ENCODE results near the gene C10orf105.

DNA sequence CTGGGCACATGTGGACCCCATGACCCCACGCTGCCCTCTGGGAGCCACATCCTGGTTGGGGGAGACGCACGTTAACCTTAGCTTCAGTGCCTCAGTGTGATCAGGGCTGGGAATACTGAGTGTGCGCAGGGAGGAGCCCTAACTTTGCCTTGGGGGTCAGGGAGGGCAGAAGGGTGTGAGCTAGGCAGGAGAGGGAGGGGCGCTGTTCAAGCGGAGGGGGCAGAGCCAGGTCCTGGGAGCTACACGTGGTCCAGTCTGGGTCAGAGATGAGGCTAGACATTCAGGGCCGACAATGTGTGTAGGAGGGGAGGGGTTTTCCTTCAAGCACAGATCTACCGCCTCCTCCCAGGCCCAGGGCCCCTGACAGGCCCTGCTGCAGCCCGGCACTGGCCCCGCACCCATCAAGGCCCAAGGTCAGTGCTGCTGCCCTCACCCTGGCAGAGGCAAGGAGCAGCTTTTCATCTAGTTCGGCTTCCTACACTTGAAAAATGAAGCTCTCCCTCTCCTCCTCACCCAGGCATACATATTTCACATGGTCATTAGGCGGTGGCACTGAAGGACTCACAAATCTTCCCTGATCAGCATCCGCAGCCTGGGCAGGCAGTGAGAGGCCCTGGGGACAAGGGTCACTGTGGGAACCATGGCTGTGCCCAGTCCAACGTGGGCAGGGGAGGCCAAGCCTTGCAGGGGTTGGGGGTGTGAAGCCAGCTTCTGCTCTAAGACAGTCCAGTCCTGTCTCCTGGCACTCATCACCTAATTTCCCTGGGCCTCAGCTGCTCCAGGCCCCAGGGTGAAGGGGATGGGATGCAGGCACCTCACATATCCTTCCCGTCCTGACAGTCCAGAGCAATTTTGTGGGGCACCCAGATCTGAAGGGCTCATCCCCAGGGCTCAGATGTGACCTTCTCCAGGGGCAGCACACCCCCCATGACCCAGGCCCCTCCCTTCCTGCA is 47.3 kb downstream of the C10orf105 start:
- TF ChIP-seq, protein P1, sequence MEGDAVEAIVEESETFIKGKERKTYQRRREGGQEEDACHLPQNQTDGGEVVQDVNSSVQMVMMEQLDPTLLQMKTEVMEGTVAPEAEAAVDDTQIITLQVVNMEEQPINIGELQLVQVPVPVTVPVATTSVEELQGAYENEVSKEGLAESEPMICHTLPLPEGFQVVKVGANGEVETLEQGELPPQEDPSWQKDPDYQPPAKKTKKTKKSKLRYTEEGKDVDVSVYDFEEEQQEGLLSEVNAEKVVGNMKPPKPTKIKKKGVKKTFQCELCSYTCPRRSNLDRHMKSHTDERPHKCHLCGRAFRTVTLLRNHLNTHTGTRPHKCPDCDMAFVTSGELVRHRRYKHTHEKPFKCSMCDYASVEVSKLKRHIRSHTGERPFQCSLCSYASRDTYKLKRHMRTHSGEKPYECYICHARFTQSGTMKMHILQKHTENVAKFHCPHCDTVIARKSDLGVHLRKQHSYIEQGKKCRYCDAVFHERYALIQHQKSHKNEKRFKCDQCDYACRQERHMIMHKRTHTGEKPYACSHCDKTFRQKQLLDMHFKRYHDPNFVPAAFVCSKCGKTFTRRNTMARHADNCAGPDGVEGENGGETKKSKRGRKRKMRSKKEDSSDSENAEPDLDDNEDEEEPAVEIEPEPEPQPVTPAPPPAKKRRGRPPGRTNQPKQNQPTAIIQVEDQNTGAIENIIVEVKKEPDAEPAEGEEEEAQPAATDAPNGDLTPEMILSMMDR (tag by site-specific recombination; IDR thresholded peaks at IDR 0.05), result no peak
- TF ChIP-seq KLF9 (tag by site-specific recombination; IDR thresholded peaks at IDR 0.05; ENCODE audit: low read depth) (no peak), ZNF530 (tag by site-specific recombination; IDR thresholded peaks at IDR 0.05; ENCODE audit: low read depth) (no peak), TRIM28 (IDR thresholded peaks at IDR 0.05; ENCODE audit: borderline replicate concordance, low read length) (no peak), YY1 (tag by site-specific recombination; IDR thresholded peaks at IDR 0.05) (no peak), HOXD13 (CRISPR knock-in tag; IDR thresholded peaks at IDR 0.05; ENCODE audit: borderline replicate concordance) (no peak), ZNF747 (tag by site-specific recombination; IDR thresholded peaks at IDR 0.05) (no peak), ZNF701 (tag by site-specific recombination; IDR thresholded peaks at IDR 0.05) (no peak), GLI4 (tag by site-specific recombination; IDR thresholded peaks at IDR 0.05) (no peak), ZNF660 (tag by site-specific recombination; IDR thresholded peaks at IDR 0.05) (no peak)
- TF ChIP-seq, protein P2, sequence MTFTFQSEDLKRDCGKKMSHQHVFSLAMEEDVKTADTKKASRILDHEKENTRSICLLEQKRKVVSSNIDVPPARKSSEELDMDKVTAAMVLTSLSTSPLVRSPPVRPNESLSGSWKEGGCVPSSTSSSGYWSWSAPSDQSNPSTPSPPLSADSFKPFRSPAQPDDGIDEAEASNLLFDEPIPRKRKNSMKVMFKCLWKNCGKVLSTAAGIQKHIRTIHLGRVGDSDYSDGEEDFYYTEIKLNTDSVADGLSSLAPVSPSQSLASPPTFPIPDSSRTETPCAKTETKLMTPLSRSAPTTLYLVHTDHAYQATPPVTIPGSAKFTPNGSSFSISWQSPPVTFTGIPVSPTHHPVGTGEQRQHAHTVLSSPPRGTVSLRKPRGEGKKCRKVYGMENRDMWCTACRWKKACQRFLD (tag by site-specific recombination; IDR thresholded peaks at IDR 0.05), result no peak
